GM21717 (cell line): ENCODE data around the gene TARBP1.
A peak's percentile ranks its signal among the peaks of the same experiment; 100 is the strongest.
"Not testable (repeated sequence)": the region's sequence is repeated elsewhere in the genome, so short reads cannot be mapped to it uniquely, and the experiment has no call there.

Experiments used
- ATAC-seq: cut with Tn5 transposase; IDR thresholded peaks from one replicate; pipeline ENCODE4 v1.9.1; 2021; ENCODE audit warnings: mild to moderate bottlenecking, moderate library complexity; ENCODE audit not compliant: unreplicated experiment

Gene TARBP1

GRCh38 chr1:234478481-234479309 is at the start of gene TARBP1:
TSS of gene TARBP1 (minus strand) at chr1:234479179. CDS start at chr1:234479103, 76 bp downstream.
- ATAC-seq, result peak; percentile 72

- no peak for ATAC-seq
Observed at GRCh38 chr1:234528074-234528865, 49.3 kb upstream of the TARBP1 start.

- ATAC-seq, result no peak
Observed at GRCh38 chr1:234527346-234527745, 48.4 kb upstream of the TARBP1 start.

GRCh38 chr1:234526922-234527321 is 47.9 kb upstream of the TARBP1 start:
- ATAC-seq, result no peak

- no peak for ATAC-seq
Observed at GRCh38 chr1:234525099-234525799, 46.3 kb upstream of the TARBP1 start.

GRCh38 chr1:234521836-234522235 is 42.9 kb upstream of the TARBP1 start:
- no peak for ATAC-seq

GRCh38 chr1:234520908-234521817 is 42.2 kb upstream of the TARBP1 start:
- no peak for ATAC-seq

- no peak for ATAC-seq
Observed at GRCh38 chr1:234519506-234519905, 40.5 kb upstream of the TARBP1 start.

- no peak for ATAC-seq
Observed at GRCh38 chr1:234518876-234519275, 39.9 kb upstream of the TARBP1 start.

GRCh38 chr1:234518086-234518485 is 39.1 kb upstream of the TARBP1 start:
- ATAC-seq, result not testable (repeated sequence)

- ATAC-seq, result no peak
Observed at GRCh38 chr1:234517110-234517802, 38.3 kb upstream of the TARBP1 start.

GRCh38 chr1:234515821-234516241 is 36.9 kb upstream of the TARBP1 start:
- ATAC-seq, result no peak

- no peak for ATAC-seq
Observed at GRCh38 chr1:234515411-234515810, 36.4 kb upstream of the TARBP1 start.

GRCh38 chr1:234512451-234512861 is 33.5 kb upstream of the TARBP1 start:
- no peak for ATAC-seq

GRCh38 chr1:234509457-234510328 is 30.7 kb upstream of the TARBP1 start:
- ATAC-seq, result no peak

GRCh38 chr1:234507626-234508387 is 28.8 kb upstream of the TARBP1 start:
- no peak for ATAC-seq

- ATAC-seq, result no peak
Observed at GRCh38 chr1:234507089-234507488, 28.1 kb upstream of the TARBP1 start.

GRCh38 chr1:234505769-234506102 is 26.8 kb upstream of the TARBP1 start:
- no peak for ATAC-seq
